ENCODE measurements around the gene MAGI2.

Gene MAGI2

DNA sequence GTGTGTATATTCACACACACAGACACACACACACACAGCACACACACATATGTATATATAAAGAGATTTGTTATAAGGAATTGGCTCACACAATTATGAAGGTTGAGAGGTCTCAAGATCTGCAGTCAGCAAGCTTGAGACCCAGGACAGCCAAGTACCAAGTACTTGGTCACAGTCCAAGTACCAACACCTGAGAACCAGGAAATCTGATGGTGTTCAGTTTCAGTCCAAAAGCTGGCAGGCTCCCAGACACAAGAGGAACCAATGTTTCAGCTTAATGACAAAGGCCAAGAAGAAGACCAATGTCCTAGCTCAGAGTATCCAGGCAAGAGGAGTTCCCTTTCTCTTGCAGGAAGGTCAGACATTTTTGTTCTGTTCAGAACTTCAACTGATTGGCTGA, 780.2 kb downstream of the MAGI2 start:
- TF ChIP-seq, protein P1, sequence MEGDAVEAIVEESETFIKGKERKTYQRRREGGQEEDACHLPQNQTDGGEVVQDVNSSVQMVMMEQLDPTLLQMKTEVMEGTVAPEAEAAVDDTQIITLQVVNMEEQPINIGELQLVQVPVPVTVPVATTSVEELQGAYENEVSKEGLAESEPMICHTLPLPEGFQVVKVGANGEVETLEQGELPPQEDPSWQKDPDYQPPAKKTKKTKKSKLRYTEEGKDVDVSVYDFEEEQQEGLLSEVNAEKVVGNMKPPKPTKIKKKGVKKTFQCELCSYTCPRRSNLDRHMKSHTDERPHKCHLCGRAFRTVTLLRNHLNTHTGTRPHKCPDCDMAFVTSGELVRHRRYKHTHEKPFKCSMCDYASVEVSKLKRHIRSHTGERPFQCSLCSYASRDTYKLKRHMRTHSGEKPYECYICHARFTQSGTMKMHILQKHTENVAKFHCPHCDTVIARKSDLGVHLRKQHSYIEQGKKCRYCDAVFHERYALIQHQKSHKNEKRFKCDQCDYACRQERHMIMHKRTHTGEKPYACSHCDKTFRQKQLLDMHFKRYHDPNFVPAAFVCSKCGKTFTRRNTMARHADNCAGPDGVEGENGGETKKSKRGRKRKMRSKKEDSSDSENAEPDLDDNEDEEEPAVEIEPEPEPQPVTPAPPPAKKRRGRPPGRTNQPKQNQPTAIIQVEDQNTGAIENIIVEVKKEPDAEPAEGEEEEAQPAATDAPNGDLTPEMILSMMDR (IDR thresholded peaks at IDR 0.05; ENCODE audit: low read depth, low read length, missing control alignments), result no peak
- DNase-seq (ENCODE audit: low read depth), result no peak
- in situ Hi-C loops (cut with HindIII; ENCODE audit: low sequenced_read_pairs), result no loop called here
- no peak overlapping the region for H3K4me3 ChIP-seq (ENCODE audit: low read depth, low read length)

DNA sequence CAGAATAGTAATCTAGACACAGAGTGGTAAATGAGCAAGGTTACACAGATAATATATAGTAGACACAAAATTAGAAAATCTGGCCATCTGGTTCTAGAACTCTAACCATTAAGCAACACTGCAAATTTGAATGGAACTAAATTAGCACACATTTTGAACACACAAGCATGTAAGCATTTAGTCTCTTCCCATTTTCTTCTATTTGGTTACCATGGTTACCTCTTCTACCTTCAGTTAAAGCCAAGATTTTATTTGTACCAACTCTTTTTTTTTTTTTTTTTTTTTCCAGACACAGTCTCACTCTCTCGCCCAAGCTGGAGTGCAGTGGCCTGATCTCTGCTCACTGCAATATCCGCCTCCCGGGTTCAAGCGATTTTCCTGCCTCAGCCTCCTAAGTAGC, 790.5 kb downstream of the MAGI2 start:
- DNase-seq (ENCODE audit: low read depth), result no peak
- in situ Hi-C loops (cut with HindIII; ENCODE audit: low sequenced_read_pairs), result no loop called here
- TF ChIP-seq, protein P1 (IDR thresholded peaks at IDR 0.05; ENCODE audit: low read depth, low read length, missing control alignments), result no peak
- no peak overlapping the region for H3K4me3 ChIP-seq (ENCODE audit: low read depth, low read length)

DNA sequence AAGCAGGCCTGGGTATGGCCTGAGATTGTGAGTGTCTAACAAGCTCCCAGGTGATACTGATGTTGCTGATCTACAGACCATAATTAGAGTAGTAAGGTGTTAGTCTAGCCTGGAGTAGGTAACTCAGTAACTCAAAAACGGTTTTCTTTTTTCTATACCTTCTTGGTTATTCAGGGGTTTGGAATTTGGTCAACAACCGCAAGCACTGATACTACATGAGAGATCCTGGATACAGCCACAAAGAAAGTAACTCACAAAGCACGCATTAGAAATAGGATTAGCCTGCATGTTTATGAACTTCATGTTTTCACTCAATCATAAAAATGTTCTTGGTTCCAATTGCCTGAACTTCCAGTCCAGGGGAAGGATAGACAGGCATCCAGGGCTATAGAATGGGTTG, 803.5 kb downstream of the MAGI2 start:
- TF ChIP-seq, protein P1 (IDR thresholded peaks at IDR 0.05; ENCODE audit: low read depth, low read length, missing control alignments), result no peak
- in situ Hi-C loops (cut with HindIII; ENCODE audit: low sequenced_read_pairs), result no loop called here
- DNase-seq (ENCODE audit: low read depth), result no peak
- no peak overlapping the region for H3K4me3 ChIP-seq (ENCODE audit: low read depth, low read length)

DNA sequence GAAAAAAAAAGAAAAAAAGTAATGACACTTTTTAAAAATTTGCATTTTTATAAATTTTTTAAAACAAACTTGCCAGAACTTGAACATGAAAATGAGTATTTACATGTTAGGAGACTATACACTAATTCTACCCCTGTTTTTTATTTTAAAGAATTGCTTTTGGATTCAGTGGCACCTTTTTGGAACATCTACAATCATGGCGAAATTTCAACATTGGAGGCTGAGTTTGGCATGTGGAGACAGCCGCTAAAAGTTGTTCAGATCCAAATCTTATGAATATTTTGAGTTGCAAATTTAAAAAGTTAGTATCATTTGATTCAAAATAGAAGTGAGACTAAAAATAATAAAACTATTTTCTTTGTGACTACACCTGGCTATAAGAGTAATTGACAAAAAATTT, 804.2 kb downstream of the MAGI2 start:
- TF ChIP-seq, protein P1 (IDR thresholded peaks at IDR 0.05; ENCODE audit: low read depth, low read length, missing control alignments), result no peak
- DNase-seq (ENCODE audit: low read depth), result no peak
- no peak overlapping the region for H3K4me3 ChIP-seq (ENCODE audit: low read depth, low read length)
- in situ Hi-C loops (cut with HindIII; ENCODE audit: low sequenced_read_pairs), result no loop called here

DNA sequence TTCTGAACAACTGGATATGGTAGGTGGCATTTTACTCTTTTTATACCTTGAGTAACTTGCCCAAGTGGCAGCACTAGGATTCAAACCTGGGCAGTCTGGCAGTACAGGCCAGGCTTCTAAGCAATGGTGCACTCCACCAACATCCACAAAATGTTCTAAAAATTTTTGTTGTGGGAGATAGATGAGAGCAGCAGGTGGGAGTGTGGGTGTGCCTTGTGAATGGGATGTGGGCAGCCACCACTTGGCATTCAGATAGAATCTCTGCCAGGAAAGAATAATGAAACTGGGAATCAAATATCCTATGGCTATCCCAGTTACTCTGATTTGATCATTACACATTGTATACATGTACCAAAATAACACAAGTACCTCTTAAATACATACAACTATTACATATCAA, 810.7 kb downstream of the MAGI2 start:
- in situ Hi-C loops (cut with HindIII; ENCODE audit: low sequenced_read_pairs), result no loop called here
- no peak overlapping the region for H3K4me3 ChIP-seq (ENCODE audit: low read depth, low read length)
- DNase-seq (ENCODE audit: low read depth), result no peak
- TF ChIP-seq, protein P1 (IDR thresholded peaks at IDR 0.05; ENCODE audit: low read depth, low read length, missing control alignments), result no peak

DNA sequence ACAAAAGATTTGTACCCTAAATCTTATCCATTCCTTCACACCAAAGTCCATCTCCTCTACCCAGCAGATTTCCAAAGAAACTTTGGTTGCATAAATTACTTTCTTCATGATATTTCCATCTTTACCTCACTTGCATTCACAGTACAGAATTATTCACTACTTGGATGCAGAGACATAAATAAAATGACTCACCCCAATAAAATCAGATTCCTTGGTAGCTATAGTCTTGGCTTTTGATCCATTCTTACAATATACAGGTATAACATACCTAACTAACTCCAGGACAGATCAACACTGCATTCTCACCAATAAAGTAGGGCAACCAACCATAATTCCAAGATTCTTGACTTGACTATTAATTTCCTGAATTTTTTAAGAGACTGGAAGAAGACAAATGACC, 815.1 kb downstream of the MAGI2 start:
- DNase-seq (ENCODE audit: low read depth), result no peak
- TF ChIP-seq, protein P1 (IDR thresholded peaks at IDR 0.05; ENCODE audit: low read depth, low read length, missing control alignments), result no peak
- H3K4me3 ChIP-seq (ENCODE audit: low read depth, low read length), result no peak overlapping the region
- in situ Hi-C loops (cut with HindIII; ENCODE audit: low sequenced_read_pairs), result no loop called here

DNA sequence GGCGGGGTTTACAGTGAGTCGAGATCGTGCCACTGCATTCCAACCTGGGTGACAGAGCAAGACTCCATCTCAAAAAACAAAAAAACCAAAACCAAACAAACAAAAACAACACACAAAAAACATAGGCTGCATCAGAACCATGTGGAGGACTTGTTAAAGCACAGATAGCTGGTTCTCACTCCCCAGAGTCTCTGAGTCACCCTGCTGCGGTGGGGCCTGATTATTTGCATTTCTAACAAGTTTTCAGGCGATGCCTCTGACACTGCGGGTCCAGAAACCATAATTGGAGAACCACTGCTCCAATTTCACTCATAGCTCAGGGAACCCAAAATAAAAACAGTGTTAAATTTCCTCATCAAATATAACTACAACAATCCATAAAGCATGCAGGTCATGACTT, 816.7 kb downstream of the MAGI2 start:
- TF ChIP-seq, protein P1 (IDR thresholded peaks at IDR 0.05; ENCODE audit: low read depth, low read length, missing control alignments), result no peak
- in situ Hi-C loops (cut with HindIII; ENCODE audit: low sequenced_read_pairs), result no loop called here
- DNase-seq (ENCODE audit: low read depth), result no peak
- no peak overlapping the region for H3K4me3 ChIP-seq (ENCODE audit: low read depth, low read length)

Data from astrocyte of the cerebellum (primary cell).